ENCODE data around the gene ZNF280D. TPM values are rescaled to one million over a fixed set of nuclear protein-coding genes. Genes with fewer than 3 reads are reported as not detected.

Gene ZNF280D
- total and polyA plus RNA-seq, 8 donors = 34.3 to 82.1 (median 75.5) TPM

DNA sequence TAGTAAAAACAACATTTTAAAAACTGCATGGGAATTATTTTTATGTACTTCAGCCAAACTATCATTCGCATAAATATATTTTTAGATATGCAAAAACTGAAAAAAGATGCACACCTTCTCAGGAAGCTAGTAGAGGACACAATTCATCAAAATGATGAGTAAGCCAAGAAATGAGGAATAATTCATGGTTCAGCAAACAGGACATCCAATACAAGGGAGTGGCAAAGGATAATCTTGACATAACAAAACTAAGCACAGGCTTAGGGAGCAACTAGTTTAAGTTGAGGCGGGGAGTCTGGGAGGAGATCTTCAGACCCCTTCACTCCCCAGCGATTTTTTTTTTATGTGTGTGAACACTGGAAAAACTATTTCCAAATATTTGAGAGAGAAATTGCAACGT, 93.7 kb downstream of the ZNF280D start:
- no peaks in the 10 kb centered on the region for H3K4me1 ChIP-seq
- H3K27ac ChIP-seq = no peak overlapping the region
- ATAC-seq (no peak), DNase-seq (no peak)
- H3K36me3 ChIP-seq = no peaks in the 10 kb centered on the region
- H3K27me3 ChIP-seq = no peaks in the 10 kb centered on the region
- intact Hi-C loops (cut with DNase I) = no loop called here
- no peak overlapping the region for H3K4me3 ChIP-seq
- H3K9me3 ChIP-seq = no peaks in the 10 kb centered on the region
- TF ChIP-seq, protein P1, sequence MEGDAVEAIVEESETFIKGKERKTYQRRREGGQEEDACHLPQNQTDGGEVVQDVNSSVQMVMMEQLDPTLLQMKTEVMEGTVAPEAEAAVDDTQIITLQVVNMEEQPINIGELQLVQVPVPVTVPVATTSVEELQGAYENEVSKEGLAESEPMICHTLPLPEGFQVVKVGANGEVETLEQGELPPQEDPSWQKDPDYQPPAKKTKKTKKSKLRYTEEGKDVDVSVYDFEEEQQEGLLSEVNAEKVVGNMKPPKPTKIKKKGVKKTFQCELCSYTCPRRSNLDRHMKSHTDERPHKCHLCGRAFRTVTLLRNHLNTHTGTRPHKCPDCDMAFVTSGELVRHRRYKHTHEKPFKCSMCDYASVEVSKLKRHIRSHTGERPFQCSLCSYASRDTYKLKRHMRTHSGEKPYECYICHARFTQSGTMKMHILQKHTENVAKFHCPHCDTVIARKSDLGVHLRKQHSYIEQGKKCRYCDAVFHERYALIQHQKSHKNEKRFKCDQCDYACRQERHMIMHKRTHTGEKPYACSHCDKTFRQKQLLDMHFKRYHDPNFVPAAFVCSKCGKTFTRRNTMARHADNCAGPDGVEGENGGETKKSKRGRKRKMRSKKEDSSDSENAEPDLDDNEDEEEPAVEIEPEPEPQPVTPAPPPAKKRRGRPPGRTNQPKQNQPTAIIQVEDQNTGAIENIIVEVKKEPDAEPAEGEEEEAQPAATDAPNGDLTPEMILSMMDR (IDR thresholded peaks at IDR 0.05) = no peak

DNA sequence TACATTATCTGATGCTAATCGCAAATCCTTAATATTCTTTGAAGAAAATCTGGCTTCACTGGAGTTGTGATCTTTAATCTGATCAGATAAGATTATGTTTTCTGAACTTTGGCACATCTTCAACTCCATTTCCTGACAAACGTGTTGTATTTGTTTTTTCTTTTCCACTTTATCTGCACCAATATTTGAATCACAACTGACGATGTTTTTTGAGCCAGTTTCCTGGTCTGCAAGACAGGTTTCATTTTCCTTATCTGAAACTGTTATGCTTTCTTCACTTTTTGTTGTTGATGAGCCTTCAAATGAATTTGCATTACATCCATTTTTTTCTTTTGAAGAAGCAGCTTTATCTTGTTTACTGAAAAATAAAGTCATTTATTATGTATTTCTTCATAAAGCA, 101.5 kb downstream of the ZNF280D start:
- intact Hi-C loops (cut with DNase I) = no loop called here
- Histone ChIP-seq H3K4me1 (no peaks in the 10 kb centered on the region), H3K36me3 (peaks cover 0 to 15% of the 10 kb centered on the region in 2 donors), H3K9me3 (no peaks in the 10 kb centered on the region), H3K27ac (no peak overlapping the region), H3K27me3 (no peaks in the 10 kb centered on the region), H3K4me3 (no peak overlapping the region)
- TF ChIP-seq, protein P1 (IDR thresholded peaks at IDR 0.05) = no peak
- ATAC-seq (no peak), DNase-seq (no peak)

DNA sequence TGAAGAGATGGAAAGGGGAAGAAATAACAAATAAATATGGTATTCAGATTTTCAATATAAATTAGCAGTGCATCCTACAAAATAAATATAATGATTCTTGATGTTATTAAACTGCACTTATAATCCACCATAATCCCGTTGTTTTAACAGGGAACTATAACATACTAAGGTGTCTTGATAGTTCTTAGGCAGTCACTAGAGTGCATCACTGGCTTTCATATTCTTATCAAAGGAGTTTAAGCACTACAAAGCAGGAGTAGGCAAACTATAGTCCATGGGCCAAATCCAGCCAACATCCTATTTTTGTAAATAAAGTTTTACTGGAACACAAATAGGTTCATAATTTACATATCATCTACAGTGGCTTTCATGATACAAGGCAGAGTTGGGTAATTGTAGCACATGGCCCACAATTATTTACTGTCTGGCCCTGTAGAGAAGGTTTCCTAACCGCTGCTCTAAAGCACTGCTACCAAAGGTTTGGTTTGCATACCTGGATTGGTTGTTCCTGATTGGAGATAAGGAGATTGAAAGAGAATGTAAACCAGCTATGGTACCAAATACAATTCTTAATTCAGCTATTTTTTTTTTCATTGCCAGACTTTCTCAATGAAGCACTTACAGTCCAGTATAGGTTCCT, 104.3 kb downstream of the ZNF280D start:
- intact Hi-C loops (cut with DNase I) = no loop called here
- peaks cover 0 to 15% of the 10 kb centered on the region in 2 donors for H3K36me3 ChIP-seq
- H3K27me3 ChIP-seq = no peaks in the 10 kb centered on the region
- H3K27ac ChIP-seq = no peak overlapping the region
- DNase-seq = no peak
- no peak overlapping the region for H3K4me3 ChIP-seq
- H3K9me3 ChIP-seq = no peaks in the 10 kb centered on the region
- no peaks in the 10 kb centered on the region for H3K4me1 ChIP-seq
- ATAC-seq = no peak
- TF ChIP-seq, protein P1 (IDR thresholded peaks at IDR 0.05) = no peak

DNA sequence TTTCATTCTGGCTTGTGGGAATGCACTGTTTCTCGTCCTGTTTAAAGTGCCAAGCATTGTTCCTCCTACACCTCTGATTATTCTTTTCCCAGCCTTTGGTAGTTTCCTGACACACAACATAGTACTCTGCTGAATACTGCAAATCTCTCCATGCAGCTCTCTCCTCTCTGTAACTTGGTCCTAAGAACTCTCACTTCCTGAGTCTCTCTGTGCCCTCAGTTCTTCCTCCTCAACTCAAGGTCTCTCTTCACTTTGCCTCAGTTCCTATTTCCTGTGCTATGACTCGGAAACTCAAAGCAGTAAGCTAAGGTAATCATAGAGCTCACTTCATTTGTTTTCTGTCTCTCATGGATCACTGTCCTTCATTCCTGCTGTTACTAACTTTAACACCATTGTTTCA, 113.4 kb downstream of the ZNF280D start:
- no peak for DNase-seq
- Histone ChIP-seq H3K4me3 (no peak overlapping the region), H3K27me3 (no peaks in the 10 kb centered on the region), H3K27ac (no peak overlapping the region), H3K9me3 (no peaks in the 10 kb centered on the region), H3K36me3 (no peaks in the 10 kb centered on the region), H3K4me1 (no peaks in the 10 kb centered on the region)
- intact Hi-C loops (cut with DNase I) = no loop called here
- TF ChIP-seq, protein P1 (IDR thresholded peaks at IDR 0.05) = no peak
- no peak for ATAC-seq

DNA sequence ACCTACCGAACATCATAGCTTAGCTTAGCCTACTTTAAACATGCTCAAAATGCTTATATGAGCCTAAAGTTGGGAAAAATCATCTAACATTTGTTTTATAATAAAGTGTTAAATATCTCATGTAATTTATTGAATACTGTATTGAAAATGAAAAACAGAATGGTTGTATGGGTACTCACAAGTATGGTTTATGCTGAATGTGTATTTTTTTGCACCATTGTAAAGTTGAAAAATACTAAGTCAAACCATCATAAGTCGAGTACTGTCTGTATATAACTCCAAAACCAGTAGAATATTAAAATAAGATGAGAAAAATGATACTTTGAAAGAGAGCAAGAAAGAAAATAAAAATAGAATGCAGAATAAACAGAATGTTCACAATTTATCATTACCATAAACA, 115.7 kb downstream of the ZNF280D start:
- no peaks in the 10 kb centered on the region for H3K4me1 ChIP-seq
- no peak for ATAC-seq
- no peak overlapping the region for H3K4me3 ChIP-seq
- DNase-seq = no peak
- no peaks in the 10 kb centered on the region for H3K9me3 ChIP-seq
- no peaks in the 10 kb centered on the region for H3K27me3 ChIP-seq
- intact Hi-C loops (cut with DNase I) = no loop called here
- no peak overlapping the region for H3K27ac ChIP-seq
- TF ChIP-seq, protein P1 (IDR thresholded peaks at IDR 0.05) = no peak
- no peaks in the 10 kb centered on the region for H3K36me3 ChIP-seq
